HepG2 (cell line): ENCODE results near the gene NRN1L. TPM values are rescaled to one million over a fixed set of nuclear protein-coding genes. Genes with fewer than 3 reads are reported as not detected.

Experiments used
- ATRX ChIP-seq: sonication (generic); formaldehyde crosslinking; IDR thresholded peaks from 2 replicates; pipeline ENCODE4 v1.4.0; 2020; ENCODE audit warnings: missing genetic modification reagents, borderline replicate concordance
- HDAC2 ChIP-seq: sonication (generic); formaldehyde crosslinking; IDR thresholded peaks from 2 replicates; pipeline ENCODE4 v1.4.0; 2020; ENCODE audit warnings: missing genetic modification reagents
- RFXANK ChIP-seq: IDR thresholded peaks from 2 replicates; pipeline ENCODE4 v1.6.1; 2016
- SMAD3 ChIP-seq: sonication (generic); formaldehyde crosslinking; IDR thresholded peaks from 2 replicates; pipeline ENCODE4 v1.4.0; 2020; ENCODE audit warnings: missing genetic modification reagents
- ZBTB10 ChIP-seq: sonication (generic); formaldehyde crosslinking; IDR thresholded peaks from 2 replicates; pipeline ENCODE4 v1.4.0; 2020; ENCODE audit warnings: missing genetic modification reagents, borderline replicate concordance
- ZNF12 ChIP-seq: sonication (generic); formaldehyde crosslinking; IDR thresholded peaks from 2 replicates; pipeline ENCODE4 v1.5.0; 2020; ENCODE audit warnings: missing genetic modification reagents
- ZNF280B ChIP-seq: sonication (generic); formaldehyde crosslinking; IDR thresholded peaks from 2 replicates; pipeline ENCODE4 v1.5.0; 2020; ENCODE audit warnings: missing genetic modification reagents, mild to moderate bottlenecking, borderline replicate concordance
- ZNF331 ChIP-seq: sonication (generic); formaldehyde crosslinking; IDR thresholded peaks from 2 replicates; pipeline ENCODE4 v1.4.0; 2020; ENCODE audit warnings: missing genetic modification reagents
- ZNF574 ChIP-seq: sonication (generic); formaldehyde crosslinking; IDR thresholded peaks from 2 replicates; pipeline ENCODE4 v1.4.0; 2020; ENCODE audit warnings: missing genetic modification reagents
- polyA plus RNA-seq, 8 experiments: library from polyadenylated mRNA; depleted of rRNA in 3 of 8; stranded (reverse) in 7 of 8; unstranded in 1 of 8; fragments of >200 nt; fragmentation: Illumina TruSeq in 4 of 8; extraction: Trizol in 4 of 8; gene quantifications; 2 replicates each; pipeline versions ENCODE4 v1.2.1 to v1.2.3, GENCODE V29; 2011 to 2016; ENCODE audit warnings: low read depth in 4 of 8, missing spikeins in 1 of 8, mixed read lengths in 1 of 8; ENCODE audit not compliant: insufficient read depth in 1 of 8
- total RNA-seq, 5 experiments: library from RNA; depleted of rRNA; stranded (reverse); fragments of >200 nt; fragmentation: Illumina TruSeq; extraction: Trizol; gene quantifications; 2 replicates each; pipeline ENCODE4 v1.2.3, GENCODE V29; 2016; ENCODE audit warnings: low read depth in 1 of 5

The NRN1L gene
- total and polyA plus RNA-seq, 2 of the 13 experiments (the other 11 are each of a cell fraction or from before 2014, with no cell fraction given), result 0.53 to 1.2 TPM

GRCh38 chr16:67885545-67885944, 860 bp downstream of the NRN1L start (continued):
- TF ChIP-seq ZNF574 (CRISPR knock-in tag) (no peak), ZNF331 (CRISPR knock-in tag) (no peak), RFXANK (no peak), ZBTB10 (no peak), SMAD3 (CRISPR knock-in tag) (no peak), ZNF12 (CRISPR knock-in tag) (no peak), ATRX (CRISPR knock-in tag) (no peak), HDAC2 (no peak), ZNF280B (CRISPR knock-in tag) (no peak)
